Thyroid gland (tissue), 4 donors: ENCODE measurements around the gene TIMP3.

Source experiments
- CTCF ChIP-seq, 6 experiments: fragments of 200-600 bp in 3 of 6; fragments of 450-650 bp in 3 of 6; sonication (generic) in 3 of 6; IDR thresholded peaks; one replicate each; pipeline ENCODE4 v1.5.1; 2016 to 2019; ENCODE audit warnings: antibody characterized with exemption in 6 of 6, mild to moderate bottlenecking in 2 of 6, inconsistent platforms in 1 of 6, moderate library complexity in 1 of 6
- POLR2A ChIP-seq, 2 donors: fragments of 450-650 bp; IDR thresholded peaks; one replicate each; pipeline ENCODE4 v1.6.1; 2017; ENCODE audit warnings: antibody characterized with exemption in 2 of 2, mild to moderate bottlenecking in 2 of 2, moderate library complexity in 1 of 2

DNA sequence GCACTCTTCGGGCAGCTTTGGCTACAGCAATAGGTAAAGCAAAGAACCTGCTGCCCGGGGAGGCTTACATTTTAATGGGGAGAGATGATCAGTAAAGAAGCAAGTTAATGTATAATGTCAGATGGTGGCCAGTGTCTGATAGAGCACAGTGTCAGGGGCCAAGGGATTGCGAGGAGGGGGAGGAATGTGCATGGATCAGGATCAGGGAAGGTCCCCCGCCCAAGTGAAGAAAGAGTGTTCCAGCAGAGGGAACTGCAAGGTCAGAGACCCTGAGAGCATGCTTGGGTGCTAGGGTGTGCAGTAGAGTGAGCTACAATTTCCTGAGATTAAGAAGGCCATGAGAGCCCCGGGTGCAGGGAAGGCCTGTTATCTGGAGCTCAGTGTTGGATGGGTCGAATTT, 39.7 kb downstream of the TIMP3 start:
- TF ChIP-seq CTCF (IDR thresholded peaks at IDR 0.05) (no peak), POLR2A (IDR thresholded peaks at IDR 0.05) (no peak)
